HCT116 (cell line): Measurements from ENCODE around the gene SYNPR. TPM values are rescaled to one million over a fixed set of nuclear protein-coding genes. Genes with fewer than 3 reads are reported as not detected.

Experiments used
- ATAC-seq: fragments of 200-7000 bp; cut with Tn5 transposase; 2 replicates; pipeline ENCODE4 v1.9.1; 2020; ENCODE audit warnings: mild to moderate bottlenecking, moderate library complexity
- BruUV-seq: library from RNA; stranded (reverse); fragments of 400-500 nt; replicated peaks from 2 replicates; lab custom pipeline; 2021; lab: Mats Ljungman, UMichigan
- CTCF ChIA-PET: fragments of 300-600 bp; sonication (Branson Sonifier 250); formaldehyde crosslinking; loops from one replicate; lab custom pipeline; 2021; ENCODE audit warnings: antibody characterized with exemption; lab: Charles Lee
- POLR2A ChIA-PET: fragments of 300-600, 350-600 bp; sonication (Branson Sonifier 250); formaldehyde crosslinking; loops from one replicate; lab custom pipeline; 2021; ENCODE audit warnings: antibody characterized with exemption; lab: Charles Lee
- RAD21 ChIA-PET, 2 experiments: fragments of 300-600 bp; sonication (Branson Sonifier 250); formaldehyde crosslinking; loops; one replicate each; lab custom pipeline; 2023; ENCODE audit warnings: low total read pairs in 2 of 2; ENCODE audit not compliant: uncharacterized antibody in 2 of 2, unreplicated experiment in 2 of 2, low non-redundant PET in 1 of 2; lab: Charles Lee
- DNase-seq: peaks from one replicate; pipeline ENCODE4 v3.0.0-alpha.2; 2010; ENCODE audit warnings: low read depth, low spot score
- H2AFZ ChIP-seq: fragments of 200-600 bp; shearing (Covaris generic), sonication (generic); 2 replicates; pipeline ENCODE4 v1.6.1; 2017; ENCODE audit warnings: low read depth, mixed run types, mixed read lengths, antibody characterized with exemption, low read length; ENCODE audit not compliant: poor library complexity, severe bottlenecking
- H3K27ac ChIP-seq: 2 replicates; pipeline ENCODE4 v1.5.1; 2012; ENCODE audit warnings: low read depth, low read length
- H3K27me3 ChIP-seq: fragments of 200-600 bp; sonication (generic); 2 replicates; pipeline ENCODE4 v1.6.1; 2016; ENCODE audit warnings: mixed run types, low read length, mixed read lengths; ENCODE audit not compliant: insufficient read depth
- H3K36me3 ChIP-seq, 2 experiments: fragments of 200-500 bp in 1 of 2; fragments of 200-600 bp in 1 of 2; sonication (Bioruptor generic) in 1 of 2; sonication (generic) in 1 of 2; 2 replicates each; pipeline versions ENCODE4 v1.5.1 to v1.6.1; 2014 to 2016; ENCODE audit warnings: low read length in 2 of 2, inconsistent platforms in 1 of 2, mixed read lengths in 1 of 2, mixed run types in 1 of 2; ENCODE audit not compliant: insufficient read depth in 2 of 2, control insufficient read depth in 1 of 2
- H3K4me1 ChIP-seq, 2 experiments: fragments of 200-600 bp in 1 of 2; sonication (generic) in 1 of 2; 2 replicates each; pipeline versions ENCODE4 v1.5.1 to v1.6.1; 2012 to 2017; ENCODE audit warnings: low read length in 2 of 2, inconsistent platforms in 1 of 2, mild to moderate bottlenecking in 1 of 2, mixed read lengths in 1 of 2, mixed run types in 1 of 2, moderate library complexity in 1 of 2; ENCODE audit not compliant: insufficient read depth in 2 of 2, control insufficient read depth in 1 of 2
- H3K4me2 ChIP-seq: fragments of 200-600 bp; sonication (generic); 2 replicates; pipeline ENCODE4 v1.6.1; 2017; ENCODE audit warnings: mixed run types, low read length, mixed read lengths
- H3K4me3 ChIP-seq, 2 experiments: fragments of 200-600 bp in 1 of 2; sonication (generic) in 1 of 2; replicated peaks in 1 of 2; 2 replicates each; pipeline ENCODE4 v1.5.1; 2011 to 2016; ENCODE audit warnings: low read length in 2 of 2, control low read depth in 1 of 2, low read depth in 1 of 2, mild to moderate bottlenecking in 1 of 2, mixed read lengths in 1 of 2, mixed run types in 1 of 2
- H3K79me2 ChIP-seq: fragments of 200-600 bp; sonication (generic); 2 replicates; pipeline ENCODE4 v1.6.1; 2017; ENCODE audit warnings: mild to moderate bottlenecking, mixed run types, low read length, moderate library complexity, mixed read lengths; ENCODE audit not compliant: insufficient read depth
- H3K9ac ChIP-seq: fragments of 200-600 bp; sonication (generic); 2 replicates; pipeline ENCODE4 v1.6.1; 2016; ENCODE audit warnings: low read length, mixed read lengths
- H3K9me2 ChIP-seq: fragments of 200-600 bp; sonication (generic), shearing (Covaris generic); 2 replicates; pipeline ENCODE4 v1.6.1; 2017; ENCODE audit warnings: mixed run types, mild to moderate bottlenecking, moderate library complexity; ENCODE audit not compliant: insufficient read depth
- H3K9me3 ChIP-seq, 2 experiments: fragments of 200-500 bp in 1 of 2; fragments of 200-600 bp in 1 of 2; sonication (Bioruptor generic) in 1 of 2; sonication (generic) in 1 of 2; 2 replicates each; pipeline ENCODE4 v1.6.1; 2014 to 2017; ENCODE audit warnings: low read length in 2 of 2, mixed read lengths in 2 of 2, inconsistent platforms in 1 of 2, low read depth in 1 of 2, mild to moderate bottlenecking in 1 of 2, mixed run types in 1 of 2, moderate library complexity in 1 of 2; ENCODE audit not compliant: control insufficient read depth in 1 of 2, insufficient read depth in 1 of 2
- H4K20me1 ChIP-seq: fragments of 200-600 bp; sonication (generic), shearing (Covaris generic); 2 replicates; pipeline ENCODE4 v1.6.1; 2017; ENCODE audit warnings: mixed run types, mild to moderate bottlenecking, moderate library complexity; ENCODE audit not compliant: insufficient read depth
- CEBPB ChIP-seq: IDR thresholded peaks from 2 replicates; pipeline ENCODE4 v1.6.1; 2012; ENCODE audit warnings: low read depth
- CTCF ChIP-seq, 3 experiments: fragments of 200-600 bp in 1 of 3; sonication (generic) in 1 of 3; IDR thresholded peaks in 2 of 3; conservative IDR thresholded peaks in 1 of 3; 2 replicates each; pipeline ENCODE4 v1.5.1; 2012 to 2017; ENCODE audit warnings: low read depth in 2 of 3, low read length in 2 of 3, antibody characterized with exemption in 1 of 3, borderline replicate concordance in 1 of 3, control low read depth in 1 of 3, mild to moderate bottlenecking in 1 of 3, mixed read lengths in 1 of 3, mixed run types in 1 of 3, moderate library complexity in 1 of 3; ENCODE audit not compliant: insufficient read depth in 1 of 3
- ELF1 ChIP-seq: IDR thresholded peaks from 2 replicates; pipeline ENCODE4 v1.6.1; 2012; ENCODE audit warnings: low read depth, borderline replicate concordance
- FOSL1 ChIP-seq: IDR thresholded peaks from 2 replicates; pipeline ENCODE4 v1.6.1; 2012; ENCODE audit warnings: low read depth
- MAX ChIP-seq: IDR thresholded peaks from 2 replicates; pipeline ENCODE4 v1.6.1; 2012
- POLR2A ChIP-seq: IDR thresholded peaks from 2 replicates; pipeline ENCODE4 v1.7.0; 2011; ENCODE audit warnings: borderline replicate concordance; ENCODE audit not compliant: insufficient read depth, insufficient read length; ENCODE audit errors: extremely low read depth
- RAD21 ChIP-seq: IDR thresholded peaks from 2 replicates; pipeline ENCODE4 v1.6.1; 2012; ENCODE audit warnings: low read depth, mild to moderate bottlenecking
- REST ChIP-seq: IDR thresholded peaks from 2 replicates; pipeline ENCODE4 v1.6.1; 2012; ENCODE audit warnings: low read depth
- SP1 ChIP-seq: IDR thresholded peaks from 2 replicates; pipeline ENCODE4 v1.6.1; 2012; ENCODE audit warnings: low read depth
- SRF ChIP-seq: IDR thresholded peaks from 2 replicates; pipeline ENCODE4 v1.6.1; 2012; ENCODE audit warnings: low read depth
- TCF7L2 ChIP-seq: IDR thresholded peaks from 2 replicates; pipeline ENCODE4 v1.7.0; 2011; ENCODE audit warnings: borderline replicate concordance, inconsistent platforms; ENCODE audit not compliant: insufficient read depth, insufficient read length; ENCODE audit errors: extremely low read depth
- YY1 ChIP-seq: IDR thresholded peaks from 2 replicates; pipeline ENCODE4 v1.6.1; 2011; ENCODE audit warnings: low read length, low read depth, moderate library complexity, mild to moderate bottlenecking; ENCODE audit not compliant: insufficient replicate concordance; ENCODE audit errors: extremely low read depth
- ZBTB33 ChIP-seq: IDR thresholded peaks from 2 replicates; pipeline ENCODE4 v1.6.1; 2011; ENCODE audit warnings: mild to moderate bottlenecking, low read length, moderate library complexity; ENCODE audit not compliant: insufficient replicate concordance; ENCODE audit errors: extremely low read depth
- ZFX ChIP-seq: fragments of 450-650 bp; IDR thresholded peaks from 2 replicates; pipeline ENCODE4 v1.6.1; 2017
- ZNF274 ChIP-seq: fragments of 200-500 bp; sonication (Bioruptor generic); IDR thresholded peaks from 2 replicates; pipeline ENCODE4 v1.6.1; 2014; ENCODE audit warnings: mild to moderate bottlenecking, low read depth, low read length, inconsistent platforms
- intact Hi-C: fragments of 100-400 bp; cut with micrococcal nuclease; formaldehyde crosslinking; loops from 2 replicates; pipeline ENCODE4 v1.10.0; 2022
- total RNA-seq: library from RNA; stranded (reverse); gene quantifications from one replicate; pipeline ENCODE4 v1.2.1, GENCODE V29; 2021; ENCODE audit not compliant: unreplicated experiment

Gene SYNPR
- total RNA-seq, 1 experiment from 2014 or later = not detected

- BruUV-seq = no TSS peak
- no peak overlapping the region for H3K4me2 ChIP-seq
- intact Hi-C loops = no loop called here
- ATAC-seq = no peak
- no peaks in the 10 kb centered on the region for H3K9me2 ChIP-seq
- no peaks in the 10 kb centered on the region for H3K36me3 ChIP-seq
- no peak for DNase-seq
- no peak overlapping the region for H3K27ac ChIP-seq
- no peaks in the 10 kb centered on the region for H3K9me3 ChIP-seq
- H3K4me1 ChIP-seq = no peaks in the 10 kb centered on the region
- peaks cover 9% of the 10 kb centered on the region for H3K27me3 ChIP-seq
- ChIA-PET CTCF (no interaction called here), POLR2A (no interaction called here)
- TF ChIP-seq CTCF (IDR thresholded peaks at IDR 0.05 in 2 of 3, conservative IDR thresholded peaks at IDR 0.05 in 1 of 3; ENCODE audit: borderline replicate concordance in 1 of 3, insufficient read depth in 1 of 3, low read depth in 2 of 3, low read length in 2 of 3) (no peak), ELF1 (no peak), CEBPB (no peak), FOSL1 (no peak), MAX (no peak), ZBTB33 (no peak), SP1 (no peak), ZFX (no peak), ZNF274 (no peak), YY1 (no peak), RAD21 (no peak), REST (no peak), SRF (no peak), POLR2A (no peak), TCF7L2 (no peak)
- TF ChIP-seq, all 23 proteins: peak for 0
- no peak overlapping the region for H3K9ac ChIP-seq
- no peaks in the 10 kb centered on the region for H4K20me1 ChIP-seq
- H2AFZ ChIP-seq = no peak overlapping the region
- no peaks in the 10 kb centered on the region for H3K79me2 ChIP-seq
- no peak overlapping the region for H3K4me3 ChIP-seq
- RAD21 ChIA-PET = no interaction called here
Observed at GRCh38 chr3:63639806-63640205, 361.7 kb downstream of the SYNPR start.
